Kidney (tissue), 14 donors: ENCODE results near the gene AXDND1. TPM values are rescaled to one million over a fixed set of nuclear protein-coding genes. Genes with fewer than 3 reads are reported as not detected.

ENCODE experiments used
- DNase-seq, 5 donors: peaks; one replicate each; pipeline ENCODE4 v3.0.0-alpha.2; 2013 to 2020
- FAIRE-seq: peaks from 2 replicates; lab custom pipeline; 2012; peaks lifted over from hg19 to GRCh38; lab: Jason Lieb, UNC
- H3K27ac ChIP-seq, 2 donors: one replicate each; pipeline ENCODE4 v1.7.0; 2013; ENCODE audit warnings: low read depth in 2 of 2, low read length in 2 of 2, inconsistent platforms in 1 of 2
- H3K27me3 ChIP-seq: one replicate; pipeline ENCODE4 v1.7.1; 2013; ENCODE audit warnings: low read length, inconsistent platforms; ENCODE audit not compliant: control insufficient read depth, insufficient read depth
- H3K36me3 ChIP-seq, 3 donors: one replicate each; pipeline versions ENCODE4 v1.7.0 to v1.7.1; 2013; ENCODE audit warnings: low read length in 3 of 3, control low read depth in 1 of 3, inconsistent platforms in 1 of 3; ENCODE audit not compliant: insufficient read depth in 3 of 3, control insufficient read depth in 2 of 3
- H3K4me1 ChIP-seq, 3 donors: one replicate each; pipeline versions ENCODE4 v1.7.0 to v1.7.1; 2013; ENCODE audit warnings: low read length in 3 of 3, inconsistent platforms in 1 of 3, low read depth in 1 of 3; ENCODE audit not compliant: control insufficient read depth in 2 of 3, insufficient read depth in 2 of 3
- H3K4me3 ChIP-seq, 3 donors: one replicate each; pipeline versions ENCODE4 v1.7.0 to v1.8.1; 2013; ENCODE audit warnings: low read length in 3 of 3, control low read depth in 1 of 3, inconsistent platforms in 1 of 3
- H3K9ac ChIP-seq, 3 donors: one replicate each; pipeline versions ENCODE4 v1.7.0 to v1.7.1; 2013; ENCODE audit warnings: low read length in 3 of 3, control low read depth in 1 of 3, inconsistent platforms in 1 of 3
- H3K9me3 ChIP-seq, 3 donors: one replicate each; pipeline versions ENCODE4 v1.7.0 to v1.7.1; 2013; ENCODE audit warnings: low read length in 3 of 3, control low read depth in 1 of 3, inconsistent platforms in 1 of 3; ENCODE audit not compliant: control insufficient read depth in 2 of 3, insufficient read depth in 1 of 3
- intact Hi-C: fragments of 100-400 bp; cut with DNase I; formaldehyde crosslinking; loops from one replicate; pipeline ENCODE4 v1.11.1; 2022
- polyA plus RNA-seq: library from polyadenylated mRNA; stranded (reverse); fragments of 350-450 nt; fragmentation: Illumina TruSeq; extraction: RNeasy Lipid Tissue Mini Kit (QIAGEN cat#74804); gene quantifications from one replicate; pipeline ENCODE4 v1.2.3, GENCODE V29; 2014; ENCODE audit warnings: low read depth, low replicate concordance; ENCODE audit not compliant: insufficient read depth
- total RNA-seq: library from RNA; stranded (reverse); fragmentation: NEBNext Ultra II Directional; extraction: Animal tissue kit (Norgen Biotek cat#: 25700); gene quantifications from one replicate; pipeline ENCODE4 v1.2.1, GENCODE V29; 2021
- TF ChIP-seq, protein P1 (sequence below): IDR thresholded peaks from 3 replicates; pipeline ENCODE4 v1.5.1; 2012; ENCODE audit warnings: mild to moderate bottlenecking, moderate library complexity, borderline replicate concordance; ENCODE audit not compliant: insufficient read depth; ENCODE audit errors: extremely low read depth
- donor health status: control.
- donor health status: control.
- donor health status: control.
- donor health status: control.
- donor health status: control.
- donor health status: DM: yes; HTN: yes; CAD: no.
- donor health status: Normal renal cell carcinoma (clear cell type).

AXDND1 gene
- total and polyA plus RNA-seq, 2 donors from 2014 or later, result 0.57 TPM; not detected in 1

DNA sequence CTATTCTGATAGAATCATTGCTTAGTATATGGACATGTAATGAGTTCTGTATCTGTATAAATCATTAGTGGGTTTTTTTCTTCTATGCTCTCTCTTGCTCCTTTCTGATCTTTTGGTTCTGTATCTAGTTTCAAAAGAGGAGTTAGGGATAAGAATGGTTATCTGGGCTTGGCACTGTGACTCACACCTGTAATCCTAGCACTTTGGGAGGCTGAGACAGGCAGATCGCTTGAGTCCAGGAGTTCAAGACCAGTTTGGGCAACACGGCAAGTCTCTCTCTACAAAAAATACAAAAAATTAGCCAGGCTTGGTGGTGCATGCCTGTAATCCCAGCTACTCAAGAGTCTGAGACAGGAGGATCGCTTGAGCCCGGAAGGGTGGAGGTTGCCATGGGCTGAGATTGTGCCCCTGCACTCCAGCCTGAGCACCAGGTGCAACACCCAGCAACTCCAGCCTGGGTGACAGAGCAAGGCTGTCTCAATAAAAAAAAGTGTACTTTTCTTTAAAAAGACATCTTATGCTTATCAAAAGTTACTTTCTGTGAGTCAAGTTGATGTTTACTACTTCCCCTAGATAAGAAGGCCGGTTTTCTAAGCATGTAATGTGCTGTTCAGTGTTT is 27.7 kb upstream of the AXDND1 start:
- DNase-seq, result no peak
- H3K9me3 ChIP-seq, result no peaks in the 10 kb centered on the region
- no peaks in the 10 kb centered on the region for H3K27me3 ChIP-seq
- no peak overlapping the region for H3K9ac ChIP-seq
- H3K4me3 ChIP-seq, result no peak overlapping the region
- H3K36me3 ChIP-seq, result peaks cover 4 to 15% (median 9%) of the 10 kb centered on the region in 3 donors
- FAIRE-seq, result no peak
- TF ChIP-seq, protein P1, sequence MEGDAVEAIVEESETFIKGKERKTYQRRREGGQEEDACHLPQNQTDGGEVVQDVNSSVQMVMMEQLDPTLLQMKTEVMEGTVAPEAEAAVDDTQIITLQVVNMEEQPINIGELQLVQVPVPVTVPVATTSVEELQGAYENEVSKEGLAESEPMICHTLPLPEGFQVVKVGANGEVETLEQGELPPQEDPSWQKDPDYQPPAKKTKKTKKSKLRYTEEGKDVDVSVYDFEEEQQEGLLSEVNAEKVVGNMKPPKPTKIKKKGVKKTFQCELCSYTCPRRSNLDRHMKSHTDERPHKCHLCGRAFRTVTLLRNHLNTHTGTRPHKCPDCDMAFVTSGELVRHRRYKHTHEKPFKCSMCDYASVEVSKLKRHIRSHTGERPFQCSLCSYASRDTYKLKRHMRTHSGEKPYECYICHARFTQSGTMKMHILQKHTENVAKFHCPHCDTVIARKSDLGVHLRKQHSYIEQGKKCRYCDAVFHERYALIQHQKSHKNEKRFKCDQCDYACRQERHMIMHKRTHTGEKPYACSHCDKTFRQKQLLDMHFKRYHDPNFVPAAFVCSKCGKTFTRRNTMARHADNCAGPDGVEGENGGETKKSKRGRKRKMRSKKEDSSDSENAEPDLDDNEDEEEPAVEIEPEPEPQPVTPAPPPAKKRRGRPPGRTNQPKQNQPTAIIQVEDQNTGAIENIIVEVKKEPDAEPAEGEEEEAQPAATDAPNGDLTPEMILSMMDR, result no peak
- H3K27ac ChIP-seq, result no peak overlapping the region
- H3K4me1 ChIP-seq, result no peaks in the 10 kb centered on the region
- intact Hi-C loops, result no loop called here

DNA sequence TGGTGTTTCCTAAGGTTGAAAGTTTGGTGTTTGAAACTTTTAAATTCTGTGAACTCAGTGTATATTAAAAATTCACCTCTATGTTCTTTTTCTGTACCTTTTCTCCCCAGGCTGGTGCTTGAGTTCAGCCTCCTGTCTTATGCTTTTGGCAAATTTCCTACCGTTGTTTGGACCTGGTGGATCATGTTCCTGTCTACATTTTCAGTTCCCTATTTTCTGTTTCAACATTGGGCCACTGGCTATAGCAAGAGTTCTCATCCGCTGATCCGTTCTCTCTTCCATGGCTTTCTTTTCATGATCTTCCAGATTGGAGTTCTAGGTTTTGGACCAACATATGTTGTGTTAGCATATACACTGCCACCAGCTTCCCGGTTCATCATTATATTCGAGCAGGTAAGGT is 24.9 kb upstream of the AXDND1 start:
- intact Hi-C loops, result no loop called here
- no peak overlapping the region for H3K9ac ChIP-seq
- TF ChIP-seq, protein P1, result no peak
- no peaks in the 10 kb centered on the region for H3K9me3 ChIP-seq
- DNase-seq (no peak), FAIRE-seq (no peak)
- peaks cover 2 to 20% (median 16%) of the 10 kb centered on the region in 3 donors for H3K36me3 ChIP-seq
- H3K4me1 ChIP-seq, result no peaks in the 10 kb centered on the region
- H3K27me3 ChIP-seq, result no peaks in the 10 kb centered on the region
- no peak overlapping the region for H3K4me3 ChIP-seq
- no peak overlapping the region for H3K27ac ChIP-seq

DNA sequence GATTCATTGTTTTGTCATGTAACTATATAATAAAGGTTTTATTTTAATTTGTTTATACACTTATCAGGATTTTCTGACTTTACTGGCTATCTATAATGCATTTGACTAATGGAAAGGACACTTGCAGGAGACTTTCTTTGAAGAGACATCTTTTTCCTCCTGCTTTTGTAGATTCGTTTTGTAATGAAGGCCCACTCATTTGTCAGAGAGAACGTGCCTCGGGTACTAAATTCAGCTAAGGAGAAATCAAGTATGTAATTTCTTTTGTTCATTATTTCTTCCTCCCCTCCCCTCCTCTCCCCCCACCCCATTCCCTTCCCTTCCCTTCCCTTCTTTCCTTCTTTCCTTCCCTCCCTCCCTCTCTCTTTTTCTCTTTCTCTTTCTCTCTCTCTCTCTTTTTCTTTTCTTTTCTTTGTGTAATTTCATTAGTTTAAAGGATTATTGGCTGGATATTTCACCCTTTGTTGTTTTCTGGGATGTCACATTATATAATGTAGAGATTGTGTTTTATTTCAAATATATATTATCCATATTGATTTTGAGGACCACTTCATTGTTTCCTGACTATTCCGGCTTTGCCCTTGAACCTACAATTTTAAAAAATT is 23.7 kb upstream of the AXDND1 start:
- Histone ChIP-seq H3K27me3 (no peaks in the 10 kb centered on the region), H3K27ac (no peak overlapping the region), H3K4me1 (no peaks in the 10 kb centered on the region), H3K9me3 (no peaks in the 10 kb centered on the region), H3K36me3 (peaks cover 2 to 22% (median 16%) of the 10 kb centered on the region in 3 donors), H3K9ac (no peak overlapping the region), H3K4me3 (no peak overlapping the region)
- intact Hi-C loops, result no loop called here
- TF ChIP-seq, protein P1, result no peak
- no peak for DNase-seq
- FAIRE-seq, result no peak
